ENCODE data around the gene SPATC1L.
"Not testable (repeated sequence)": the region's sequence is repeated elsewhere in the genome, so short reads cannot be mapped to it uniquely, and the experiment has no call there.

Gene SPATC1L

DNA sequence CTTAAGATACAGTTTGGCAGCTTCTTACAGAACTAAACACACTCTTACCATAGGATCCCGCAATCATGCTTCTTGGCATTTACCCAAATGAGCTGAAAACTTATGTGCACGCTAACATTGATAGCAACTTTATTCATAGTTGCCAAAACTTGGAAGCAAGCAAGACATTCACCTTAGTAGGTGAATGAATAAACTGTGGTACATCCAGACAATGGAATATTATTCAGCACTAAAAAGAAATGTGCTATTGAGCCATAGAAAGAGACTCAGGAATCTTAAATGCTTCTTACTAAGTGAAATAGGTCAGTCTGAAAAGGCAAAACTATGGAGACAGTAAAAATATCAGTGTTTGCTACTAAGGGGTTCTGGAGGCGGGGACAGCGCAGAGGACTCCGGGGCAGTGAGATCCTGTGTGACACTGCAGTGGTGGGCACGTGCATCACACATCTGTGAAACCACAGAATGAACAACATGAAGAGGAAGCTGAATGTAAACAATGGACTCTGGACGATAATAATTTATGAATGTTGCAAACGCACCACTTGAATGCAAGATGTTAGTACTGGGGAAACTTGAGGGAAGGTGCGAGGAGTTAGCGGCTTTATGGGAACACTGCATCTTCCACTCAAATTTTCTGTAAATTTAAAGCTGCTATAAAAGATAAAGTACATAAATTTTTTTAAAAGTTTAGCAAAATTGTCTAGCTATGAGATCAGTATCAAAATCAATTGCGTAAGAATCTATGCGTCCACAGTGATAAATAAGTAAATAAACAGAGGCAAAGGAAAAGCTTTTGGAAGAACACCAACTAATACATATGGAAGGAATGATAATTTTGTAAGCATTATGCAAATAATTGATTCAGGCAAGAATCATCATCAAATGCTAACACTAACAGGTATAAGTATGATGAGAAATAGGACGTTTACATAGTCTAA, 15.4 kb upstream of the SPATC1L start:
- DNase-seq, result no peak

DNA sequence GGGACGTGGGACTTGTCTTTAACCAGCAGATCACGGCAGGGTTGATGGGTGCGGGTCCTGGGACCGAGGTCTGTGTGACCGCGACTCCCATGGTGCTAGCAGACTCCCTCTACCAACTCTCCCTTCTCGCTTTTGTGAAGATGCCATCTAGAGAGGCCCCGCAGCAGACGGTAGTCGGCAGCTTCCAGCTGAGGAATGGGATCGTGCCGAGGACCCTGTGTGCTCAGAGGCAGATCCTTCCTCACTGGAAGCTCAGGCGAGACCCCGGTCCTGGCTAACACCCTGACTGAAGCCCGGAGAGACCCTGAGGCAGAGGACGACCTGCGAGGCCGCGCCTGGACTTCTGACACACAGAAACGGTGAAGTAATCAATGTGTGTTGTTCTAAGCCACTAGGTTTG, 12.5 kb upstream of the SPATC1L start:
- DNase-seq, result no peak

DNA sequence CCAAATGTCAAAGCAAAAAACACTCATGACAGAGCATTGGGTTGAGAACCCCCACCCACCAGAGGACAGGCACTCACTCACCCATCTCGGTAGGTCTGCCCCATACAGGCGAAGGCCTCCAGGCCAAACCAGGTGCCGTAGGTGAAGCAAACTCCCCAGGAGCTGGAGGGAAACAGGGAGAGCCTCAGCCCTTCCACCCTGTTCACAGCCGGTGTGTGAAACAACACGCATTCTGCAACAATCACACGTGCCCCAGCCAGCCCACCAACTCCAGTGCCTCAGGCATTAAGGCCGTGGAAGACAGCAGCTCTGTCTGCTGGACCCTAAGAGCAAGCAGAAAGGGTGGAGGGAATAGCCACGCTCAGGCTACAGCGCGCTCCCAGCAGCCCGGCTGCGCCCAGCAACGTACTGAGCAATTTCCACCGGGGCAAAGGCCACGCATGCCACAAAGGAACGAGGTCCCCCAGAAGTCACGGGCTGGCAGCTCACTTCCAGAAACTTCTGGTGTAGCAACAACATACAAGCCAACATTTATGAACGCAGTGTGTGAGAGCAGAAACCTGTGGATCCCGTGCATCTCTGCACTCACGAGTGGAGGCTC, 11.4 kb upstream of the SPATC1L start:
- DNase-seq, result no peak

DNA sequence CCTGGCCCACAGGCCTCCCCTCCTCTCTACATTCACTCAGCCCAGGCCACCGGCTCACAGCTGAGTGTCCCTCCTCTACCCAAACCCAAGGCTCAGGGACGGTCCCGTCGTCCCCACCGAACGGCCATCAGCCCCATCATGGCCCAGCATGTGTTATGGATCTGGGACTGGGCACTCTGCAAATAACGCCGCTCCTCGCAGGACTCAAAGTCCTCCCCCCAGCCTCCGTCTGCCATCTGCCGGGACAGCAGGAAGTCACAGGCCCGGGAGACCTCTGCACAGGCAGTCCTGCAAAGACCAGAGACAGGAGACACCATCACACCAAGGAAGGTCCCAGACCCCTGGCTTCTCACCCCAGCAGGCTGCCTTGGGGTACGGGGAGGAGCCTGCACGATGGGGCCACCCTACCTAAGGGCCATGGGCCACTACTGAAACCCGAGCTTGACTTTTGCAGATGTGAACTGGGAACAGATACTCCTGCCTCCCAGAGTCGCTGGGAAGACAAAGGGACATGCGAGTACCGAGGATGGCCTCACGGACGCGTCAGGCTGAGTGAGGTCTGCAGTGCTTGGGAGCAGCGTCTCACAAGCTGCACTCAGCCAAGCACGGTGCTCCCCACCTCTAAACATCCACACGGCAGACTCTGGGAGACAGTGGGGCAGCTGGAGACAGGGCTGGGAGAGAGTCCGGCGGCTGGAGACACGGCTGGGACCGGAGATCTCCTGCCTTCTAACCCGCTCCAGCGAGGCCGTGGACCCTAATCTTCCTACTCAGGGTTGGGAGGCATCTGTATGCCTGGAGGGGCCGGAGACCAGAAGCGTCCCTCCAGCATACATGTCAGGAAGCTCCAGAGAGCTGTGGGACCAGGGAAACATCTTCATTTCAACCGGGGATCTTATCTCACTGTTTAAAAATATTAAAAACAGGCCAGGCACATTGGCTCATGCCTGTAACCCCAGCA, 10.4 kb upstream of the SPATC1L start:
- DNase-seq, result no peak

DNA sequence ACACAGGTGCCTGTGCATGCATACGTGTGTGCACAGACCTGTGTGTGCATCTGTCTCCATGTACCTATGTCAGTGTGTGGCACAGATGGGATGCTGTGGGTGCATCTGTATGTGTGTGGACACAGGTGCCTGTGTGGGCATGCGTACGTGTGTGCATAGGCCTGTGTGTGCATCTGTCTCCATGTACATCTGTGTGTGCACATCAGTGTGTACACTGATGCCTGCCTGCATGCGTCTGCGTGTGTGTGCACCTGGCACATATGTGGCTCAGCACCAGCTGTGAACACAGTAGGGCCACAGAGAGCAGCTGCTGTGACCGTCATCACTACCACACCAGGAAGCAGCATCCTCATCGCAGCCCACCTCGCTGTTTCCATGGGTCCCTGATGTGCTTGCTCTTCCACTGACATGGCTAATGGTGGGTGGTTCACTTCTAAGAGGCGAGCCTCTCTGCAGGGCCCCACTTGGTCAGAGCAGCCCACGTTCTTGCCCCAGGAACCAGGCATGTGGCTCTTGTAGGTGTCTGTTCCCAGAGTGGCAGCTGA, 9.6 kb upstream of the SPATC1L start:
- DNase-seq, result no peak

DNA sequence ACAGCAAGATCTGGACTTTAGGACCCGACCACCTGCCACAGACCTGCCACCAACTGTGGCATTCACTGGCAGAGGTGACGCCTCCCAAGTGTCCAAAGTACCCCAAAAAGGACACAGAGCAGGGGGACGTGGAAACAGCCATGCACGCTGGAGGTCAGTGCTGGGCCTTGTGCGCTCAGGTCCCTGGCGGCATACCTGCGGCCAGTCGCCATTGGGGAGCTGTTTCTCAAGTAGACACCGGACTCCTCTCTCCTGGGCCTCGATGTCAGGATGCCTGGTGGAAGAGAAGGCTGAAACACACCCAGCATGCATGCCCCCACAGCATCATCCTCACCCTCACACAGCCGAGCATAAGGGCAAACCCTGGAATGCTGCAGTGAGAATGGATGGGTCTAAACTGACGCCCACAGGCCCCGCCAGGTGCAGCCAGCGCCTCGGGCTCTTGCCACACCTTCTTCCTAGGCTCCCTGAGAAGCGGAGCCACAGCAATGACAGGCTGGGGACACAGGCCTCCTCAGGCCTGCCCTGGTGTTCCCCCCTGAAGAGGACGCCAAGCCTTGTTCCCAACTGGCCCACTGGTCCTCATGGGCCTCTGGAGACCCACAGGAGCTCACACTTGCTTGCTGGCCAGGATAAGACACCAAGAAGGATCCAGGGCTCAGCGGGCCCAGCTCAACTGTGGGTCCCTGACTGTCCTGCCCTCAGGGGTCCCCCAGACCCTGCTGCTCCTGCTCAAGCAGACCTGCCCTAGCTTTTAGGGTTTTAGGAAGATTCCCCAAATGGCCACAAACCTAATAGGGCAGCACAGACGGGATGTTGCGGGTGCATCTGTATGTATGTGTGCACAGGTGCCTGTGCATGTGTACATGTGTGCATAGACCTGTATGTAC, 7.7 kb upstream of the SPATC1L start:
- no peak for DNase-seq

DNA sequence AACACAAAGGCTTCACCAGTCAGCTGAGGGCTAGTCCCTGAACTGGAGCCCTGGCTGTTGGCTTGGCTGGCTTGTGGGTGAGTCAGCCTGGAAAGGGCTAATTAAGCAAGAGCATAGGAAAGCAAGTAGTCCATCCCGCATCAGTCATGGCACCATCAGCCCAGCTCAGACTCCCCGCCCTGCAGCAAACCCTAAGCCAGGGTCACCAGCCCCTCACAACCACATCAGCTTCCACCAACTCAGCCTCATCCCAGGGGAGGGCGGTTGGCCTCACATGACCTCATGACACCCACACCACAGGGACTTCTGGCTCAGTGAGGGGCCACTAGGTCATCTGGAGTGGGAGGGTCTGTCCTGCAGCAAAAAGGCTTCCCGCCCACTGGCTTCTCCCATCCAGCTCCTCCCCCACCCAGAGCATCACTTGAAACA, 7.0 kb upstream of the SPATC1L start:
- DNase-seq, result peak; percentile 63

DNA sequence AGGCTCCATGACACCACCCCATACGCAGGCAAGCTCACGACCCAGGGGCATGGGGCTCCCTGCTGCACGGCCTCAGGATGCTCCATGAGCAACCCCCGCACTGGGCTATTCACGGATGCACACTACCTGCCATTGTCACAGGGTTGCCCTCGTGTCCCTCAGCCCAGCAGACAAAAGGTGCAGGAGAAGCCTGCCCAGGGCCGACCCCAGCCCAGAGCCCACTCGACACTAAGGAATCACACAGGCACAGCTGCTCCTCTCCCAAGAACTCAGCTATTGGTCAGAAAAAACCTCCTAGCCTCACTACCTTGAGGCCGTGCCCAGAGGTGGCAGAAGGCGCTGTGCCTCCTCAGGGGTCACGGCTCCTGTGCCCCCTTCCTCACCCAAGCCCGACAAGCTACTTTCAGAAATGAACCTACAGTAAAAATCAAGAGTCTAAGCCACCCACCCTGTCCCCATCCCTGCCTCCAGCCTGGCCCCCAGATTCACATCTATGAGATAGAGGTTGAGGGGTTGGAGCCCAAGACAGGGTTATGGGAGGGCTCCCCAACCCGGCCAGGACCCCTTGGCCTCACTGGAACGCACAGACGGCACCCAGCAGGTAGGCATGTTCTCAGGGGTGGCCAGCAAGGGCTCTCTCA, 6.4 kb upstream of the SPATC1L start:
- no peak for DNase-seq

DNA sequence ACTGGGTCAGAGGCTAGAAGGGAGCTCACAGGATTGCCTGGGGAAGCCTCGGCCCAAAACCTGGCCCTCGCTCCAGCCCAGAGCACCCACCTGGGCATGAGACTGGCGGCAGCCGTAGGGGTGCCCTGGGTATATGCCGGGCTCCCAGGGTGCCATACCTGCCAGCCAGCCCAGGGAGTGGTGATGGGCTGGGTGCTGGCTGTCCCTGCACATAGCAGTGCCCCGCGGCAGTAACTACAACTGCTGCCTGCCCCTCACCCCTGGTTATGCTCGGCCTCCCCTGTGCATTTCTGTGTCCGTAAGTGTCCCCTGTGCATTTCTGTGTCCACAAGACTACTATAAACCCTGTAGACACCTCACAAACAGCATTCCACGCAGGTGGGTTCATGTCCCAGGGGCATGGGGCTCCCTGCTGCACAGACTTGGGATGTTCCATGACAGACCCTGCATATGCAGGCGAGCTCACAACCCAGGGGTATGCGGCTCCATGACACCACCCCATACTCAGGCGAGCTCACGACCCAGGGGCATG, 5.8 kb upstream of the SPATC1L start:
- DNase-seq, result no peak

DNA sequence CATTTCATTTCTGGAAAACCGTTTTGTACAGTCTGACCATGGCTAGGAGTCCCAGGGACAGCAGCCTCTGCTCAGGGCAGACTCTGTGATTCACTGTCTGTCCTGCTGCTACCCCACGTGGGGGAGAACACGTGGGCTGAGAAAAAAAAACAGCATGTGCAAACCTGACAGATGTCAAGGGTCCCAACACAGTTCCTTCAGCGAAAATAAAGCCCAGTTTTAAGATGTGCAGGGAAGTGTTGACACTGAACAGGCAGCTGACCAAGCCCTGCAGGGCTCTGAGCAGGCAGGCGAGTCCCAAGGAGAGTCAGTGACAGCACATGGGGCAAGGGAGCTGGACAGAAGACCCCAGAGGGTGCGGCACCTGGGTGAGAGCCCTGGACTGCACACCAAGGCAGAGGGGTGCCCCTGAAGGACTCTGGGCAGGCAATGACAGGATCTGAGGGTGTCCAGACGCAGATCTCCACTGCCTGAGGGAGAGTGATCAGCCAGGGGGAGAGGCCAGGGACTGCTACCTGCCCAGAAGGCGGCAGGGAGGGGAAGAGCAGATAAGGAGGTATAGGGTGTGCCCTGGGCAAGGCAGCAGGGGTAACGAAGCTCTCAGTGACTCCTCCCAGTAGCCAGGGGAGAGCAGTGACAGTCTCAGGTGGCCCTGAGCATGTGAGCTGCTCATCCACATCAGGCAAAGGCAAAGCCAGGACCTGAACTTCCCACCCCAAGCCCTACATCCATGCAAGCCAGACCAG, 5.1 kb upstream of the SPATC1L start:
- DNase-seq, result no peak

DNA sequence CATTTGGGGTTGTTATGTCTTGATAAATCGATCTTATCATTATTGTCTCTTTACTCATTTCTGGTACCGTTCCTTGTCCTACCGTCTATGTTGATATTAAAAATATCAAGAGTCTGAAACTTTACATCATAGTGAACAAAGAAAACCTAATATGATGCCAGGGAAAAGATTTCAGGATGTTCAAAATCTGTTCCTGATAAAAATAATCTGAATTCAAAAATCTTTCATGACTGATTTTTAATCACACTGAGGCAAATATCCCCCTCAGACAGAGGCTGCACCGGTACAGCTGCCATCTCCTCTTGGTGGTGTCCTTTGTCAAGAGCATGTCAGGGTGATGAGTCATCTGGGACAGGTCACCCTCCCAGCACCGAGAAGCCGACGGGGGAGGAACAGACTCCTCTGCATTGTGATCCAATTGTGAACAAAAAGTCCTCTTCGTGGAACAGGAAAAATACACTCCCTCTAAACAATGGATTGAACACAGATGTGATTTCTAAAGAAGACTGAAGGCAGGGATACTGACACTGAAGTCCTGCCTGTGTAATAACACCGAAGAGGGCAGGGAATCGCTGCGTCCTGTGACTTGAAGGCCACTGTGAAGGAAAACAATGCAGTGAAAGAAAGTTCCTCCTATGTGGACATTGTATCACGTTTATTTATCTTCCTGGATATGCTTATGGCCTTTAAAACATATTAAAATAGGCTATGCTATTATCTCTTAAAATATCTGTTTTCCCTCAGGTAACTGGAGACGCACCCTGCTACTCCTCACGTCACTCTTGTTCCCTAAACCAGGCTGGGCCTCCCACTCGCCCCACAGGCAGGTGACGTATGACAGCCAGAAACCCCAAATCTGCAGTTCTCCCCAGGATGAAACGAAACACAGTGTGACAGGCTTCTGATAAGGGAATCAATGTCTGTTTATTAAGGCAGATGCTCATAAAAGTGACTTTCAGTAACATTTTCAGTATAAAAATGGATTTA, 4.3 kb upstream of the SPATC1L start:
- no peak for DNase-seq

DNA sequence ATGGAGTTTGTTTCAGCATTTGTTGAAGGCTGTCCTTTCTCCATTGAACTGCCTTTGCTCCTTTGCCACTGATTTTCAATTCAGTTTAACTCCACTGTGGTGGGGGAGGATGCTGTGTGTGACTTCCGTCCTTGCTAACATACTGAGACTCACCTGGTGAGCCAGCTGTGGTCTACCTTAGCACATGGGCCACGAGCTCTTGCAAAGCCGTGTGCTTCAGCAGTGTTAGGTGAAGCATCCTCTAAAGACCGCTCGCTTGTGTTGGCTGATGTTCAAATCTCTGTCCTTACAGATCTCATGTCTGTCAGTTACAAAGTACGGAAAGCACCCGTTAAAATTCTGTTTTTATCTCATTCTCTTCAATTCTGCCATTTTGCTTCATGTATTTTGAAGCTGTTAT, 3.6 kb upstream of the SPATC1L start:
- DNase-seq, result no peak

DNA sequence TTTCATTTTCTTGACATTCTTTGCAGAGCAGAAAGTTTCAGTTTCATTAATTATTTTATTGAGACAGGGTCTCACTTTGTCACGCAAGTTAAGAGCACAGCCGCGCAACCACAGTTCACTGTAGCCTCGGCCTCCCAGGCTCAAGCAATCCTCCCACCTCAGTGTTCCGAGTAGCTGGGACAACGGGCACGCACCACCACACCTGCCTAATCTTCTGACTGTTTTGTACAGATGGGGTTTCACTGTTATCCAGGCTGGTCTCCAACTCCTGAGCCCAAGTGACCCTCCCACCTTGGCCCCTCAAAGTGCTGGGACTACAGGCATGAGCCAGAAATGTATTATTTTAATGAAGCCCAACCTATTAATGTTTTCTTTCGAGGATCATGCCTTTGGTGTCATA, 3.0 kb upstream of the SPATC1L start:
- DNase-seq, result no peak

DNA sequence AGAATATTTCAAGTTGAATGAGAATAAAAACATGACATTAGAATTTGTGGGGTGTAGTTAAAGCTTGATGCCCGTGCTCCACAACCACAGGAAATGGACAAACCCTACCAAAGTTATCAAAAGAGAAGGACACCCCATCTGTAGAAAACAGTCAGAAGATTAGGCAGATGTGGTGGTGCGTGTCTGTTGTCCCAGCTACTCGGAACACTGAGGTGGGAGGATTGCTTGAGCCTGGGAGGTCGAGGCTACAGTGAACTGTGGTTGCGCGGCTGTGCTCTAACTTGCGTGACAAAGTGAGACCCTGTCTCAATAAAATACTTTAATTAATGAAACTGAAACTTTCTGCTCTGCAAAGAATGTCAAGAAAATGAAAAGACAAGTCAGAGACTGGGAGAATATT, 1.5 kb upstream of the SPATC1L start:
- DNase-seq, result no peak

DNA sequence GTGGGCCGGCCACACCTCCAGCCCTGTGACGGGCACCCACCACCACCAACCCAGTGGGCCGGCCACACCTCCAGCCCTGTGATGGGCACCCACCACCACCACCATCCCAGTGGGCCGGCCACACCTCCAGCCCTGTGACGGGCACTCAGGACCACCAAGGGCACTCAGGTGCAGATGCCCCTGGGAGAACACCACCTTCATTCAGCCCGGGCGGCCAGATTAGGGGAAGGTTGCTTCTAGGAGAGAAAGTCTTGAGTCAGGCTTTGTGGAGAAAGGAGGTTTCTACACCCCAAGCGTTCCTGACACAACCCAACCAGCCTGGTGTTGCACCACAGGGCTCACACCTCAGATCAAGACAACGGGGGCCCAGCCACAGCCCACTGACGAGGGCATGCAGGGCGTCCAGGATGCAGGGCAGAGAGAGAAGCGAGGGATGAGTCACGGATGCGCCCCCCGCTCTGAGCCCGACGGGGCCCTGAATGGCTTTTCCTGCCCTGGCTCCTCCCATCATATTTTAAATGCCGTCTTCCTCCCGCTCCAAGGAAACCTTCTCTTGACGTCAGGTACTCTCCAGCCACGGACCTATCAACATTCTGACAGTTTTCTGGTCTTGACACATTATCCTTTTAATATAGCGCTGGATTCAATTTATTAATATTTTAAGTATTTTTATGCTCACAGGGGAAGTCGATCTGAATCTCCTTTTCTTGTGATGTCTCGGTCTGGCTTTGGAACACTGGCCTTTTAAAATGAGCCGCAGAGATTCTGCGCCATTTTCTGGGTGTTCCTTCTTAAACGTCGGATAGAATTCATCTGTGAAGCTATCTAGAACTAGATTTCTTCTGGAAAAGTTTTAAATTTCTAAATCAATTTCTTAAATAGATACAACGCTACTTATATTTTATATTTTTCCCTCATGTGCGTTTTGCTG, 631 bp upstream of the SPATC1L start:
- DNase-seq, result peak; percentile 60

DNA sequence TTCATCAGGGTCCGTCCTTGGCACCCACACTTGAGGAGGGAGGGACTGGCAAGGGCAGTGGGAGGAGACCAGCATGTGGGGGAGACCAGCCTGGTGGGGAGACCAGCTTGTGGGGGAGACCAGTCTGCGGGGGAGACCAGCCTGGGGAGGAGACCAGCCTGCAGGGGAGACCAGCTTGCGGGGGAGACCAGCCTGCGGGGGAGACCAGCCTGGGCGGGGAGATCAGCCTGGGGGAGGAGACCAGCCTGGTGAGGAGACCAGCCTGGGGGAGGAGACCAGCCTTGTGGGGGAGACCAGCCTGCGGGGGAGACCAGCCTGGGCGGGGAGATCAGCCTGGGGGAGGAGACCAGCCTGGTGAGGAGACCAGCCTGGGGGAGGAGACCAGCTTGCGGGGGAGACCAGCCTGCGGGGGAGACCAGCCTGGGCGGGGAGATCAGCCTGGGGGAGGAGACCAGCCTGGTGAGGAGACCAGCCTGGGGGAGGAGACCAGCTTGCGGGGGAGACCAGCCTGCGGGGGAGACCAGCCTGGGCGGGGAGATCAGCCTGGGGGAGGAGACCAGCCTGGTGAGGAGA, 836 bp downstream of the SPATC1L start:
- DNase-seq, result not testable (repeated sequence)

DNA sequence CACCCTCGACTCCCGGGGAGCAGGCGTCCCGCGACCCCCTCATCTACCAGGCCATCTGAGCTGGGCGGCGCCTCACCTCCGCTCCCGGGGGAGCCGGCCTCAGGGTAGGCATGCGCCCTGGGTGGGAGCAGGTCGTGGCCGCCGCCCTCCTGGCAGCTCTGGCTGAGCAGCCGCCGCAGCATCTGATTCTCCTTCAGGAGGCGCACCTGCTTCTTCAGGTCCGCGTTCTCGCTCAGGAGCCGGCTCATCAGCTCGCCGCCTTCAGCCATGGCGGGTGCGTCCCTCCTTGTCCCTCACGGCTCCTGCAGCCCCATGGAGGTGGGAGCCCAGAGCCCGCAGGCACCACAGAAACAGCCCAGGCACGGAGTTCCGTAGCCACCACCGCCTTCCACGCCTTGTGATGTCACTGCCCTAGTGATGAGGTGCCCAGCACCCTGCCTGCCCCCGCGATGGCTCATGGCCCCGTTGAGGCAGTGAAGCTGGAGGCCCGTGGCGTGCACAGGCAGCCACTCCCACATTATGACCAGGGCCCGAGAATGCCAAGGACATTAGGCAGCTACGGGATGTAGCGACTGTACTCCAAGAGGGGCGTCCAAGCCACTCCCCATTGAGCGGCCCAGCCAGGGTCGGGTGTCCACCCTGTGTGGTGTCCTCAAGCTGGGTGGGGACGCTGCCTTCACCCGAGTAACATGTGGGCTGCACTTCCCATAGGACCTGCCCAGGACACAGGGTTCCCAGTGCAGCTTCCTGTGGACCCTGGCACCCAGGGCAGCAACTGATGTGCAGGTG, 1.5 kb downstream of the SPATC1L start:
- DNase-seq, result no peak
